IPS-NIHi7 (cell line): ENCODE measurements around the gene NPSR1.
A peak's percentile ranks its signal among the peaks of the same experiment; 100 is the strongest.
"Not testable (repeated sequence)": the region's sequence is repeated elsewhere in the genome, so short reads cannot be mapped to it uniquely, and the experiment has no call there.

ENCODE experiments used
- DNase-seq: peaks from one replicate; pipeline ENCODE4 v3.0.0; 2012; ENCODE audit warnings: mixed read lengths; ENCODE audit errors: extremely low spot score

NPSR1 gene

DNA sequence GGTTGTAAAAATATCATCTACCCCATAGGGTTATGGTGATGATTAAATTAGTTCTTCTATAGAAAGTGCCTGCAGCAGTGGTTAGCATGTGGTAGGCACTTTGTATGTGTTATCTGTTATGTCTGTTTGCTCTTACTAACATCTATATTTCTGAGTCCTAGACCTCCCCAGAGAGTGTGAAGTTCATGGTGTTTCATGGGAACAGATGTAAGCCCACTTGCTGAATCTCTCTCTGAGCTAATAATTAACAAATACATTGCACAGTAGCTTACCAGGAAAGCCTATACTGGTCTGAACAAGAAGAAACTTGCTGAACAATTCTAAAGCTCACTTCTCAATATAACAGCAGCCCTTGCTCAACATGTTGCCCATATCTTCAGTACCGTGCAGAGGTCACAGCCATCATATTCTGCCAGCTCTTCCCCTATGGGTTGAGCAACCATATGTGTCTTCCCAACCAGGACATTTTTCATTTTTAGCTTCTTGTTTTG is 100.1 kb downstream of the NPSR1 start:
- no peak for DNase-seq

GRCh38 chr7:34759477-34760125 is 101.6 kb downstream of the NPSR1 start:
- peak; percentile 72 for DNase-seq

DNA sequence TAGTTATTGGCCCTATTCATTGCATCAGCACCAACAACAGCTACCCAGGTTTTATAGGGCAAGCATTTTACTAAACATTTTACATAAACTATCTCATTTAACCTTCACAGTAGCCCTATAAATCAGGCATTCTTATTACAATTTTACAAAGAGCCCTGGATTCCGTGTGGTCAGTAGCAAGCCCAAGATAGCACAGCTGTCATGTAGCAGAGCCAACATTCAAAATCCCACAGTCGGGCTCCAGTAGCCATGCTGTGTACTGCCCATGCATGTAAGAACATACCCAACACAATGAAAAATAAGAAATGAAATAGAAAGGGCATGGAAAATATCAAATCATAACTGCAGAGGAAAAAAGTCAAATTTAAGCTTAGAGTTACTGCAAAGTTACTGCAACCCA is 102.3 kb downstream of the NPSR1 start:
- DNase-seq, result no peak

DNA sequence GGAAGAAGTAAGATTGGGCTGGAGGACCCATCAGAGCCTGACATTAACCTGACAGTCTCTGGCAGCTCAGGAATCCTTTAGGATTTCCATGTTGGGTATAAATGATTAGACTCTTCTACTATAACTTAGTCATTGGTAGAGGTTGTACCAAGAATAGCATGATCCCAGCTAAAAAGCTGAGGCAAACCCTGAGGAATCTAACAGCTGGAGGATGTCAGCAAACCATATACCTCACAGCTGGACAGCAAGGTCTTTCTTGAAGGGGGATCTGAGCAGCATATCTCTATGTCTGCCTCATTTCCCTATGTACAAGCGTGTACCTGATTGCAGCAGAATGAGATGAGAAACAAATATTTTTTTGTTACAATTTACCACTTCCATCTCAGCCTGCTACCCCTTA is 103.2 kb downstream of the NPSR1 start:
- DNase-seq, result no peak

- DNase-seq, result no peak
Measured at GRCh38 chr7:34761627-34762026, 103.6 kb downstream of the NPSR1 start.

GRCh38 chr7:34762764-34763163 is 104.7 kb downstream of the NPSR1 start:
- DNase-seq, result no peak

DNA sequence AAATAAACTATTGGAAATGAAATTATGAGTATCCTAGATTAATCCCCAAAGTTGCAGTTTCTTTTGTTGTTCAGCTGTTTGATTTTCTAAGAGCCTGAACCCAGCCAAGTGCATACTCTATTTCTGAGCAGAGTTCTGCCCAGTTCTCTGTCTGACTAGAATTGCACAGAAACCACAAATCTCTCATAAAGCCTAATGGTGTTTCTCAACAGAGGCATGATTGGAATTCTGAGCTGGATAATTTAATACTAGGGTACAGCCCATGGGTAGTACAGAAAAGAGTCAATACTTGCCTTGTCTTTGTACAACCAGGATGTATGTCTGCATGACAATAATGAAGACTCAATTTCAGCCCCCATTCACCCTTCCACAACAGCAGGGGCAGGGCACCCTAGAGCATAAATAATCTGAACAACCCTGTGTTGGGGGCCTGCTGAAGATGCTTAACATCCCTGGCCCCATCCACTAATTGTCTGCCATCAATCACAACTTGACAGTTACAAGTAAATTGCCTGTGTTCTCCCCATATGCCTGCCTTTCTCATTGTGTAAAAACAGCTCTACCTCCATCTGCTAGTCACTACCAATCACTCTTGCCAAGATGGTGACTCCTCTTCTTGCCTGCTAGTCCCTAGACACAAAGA is 114.4 kb downstream of the NPSR1 start:
- no peak for DNase-seq

GRCh38 chr7:34776748-34777358 is 118.8 kb downstream of the NPSR1 start:
- peak; percentile 13 for DNase-seq

- DNase-seq, result no peak
Measured at GRCh38 chr7:34780546-34780945, 122.5 kb downstream of the NPSR1 start.

GRCh38 chr7:34787586-34787985 is 129.6 kb downstream of the NPSR1 start:
- DNase-seq, result no peak

DNA sequence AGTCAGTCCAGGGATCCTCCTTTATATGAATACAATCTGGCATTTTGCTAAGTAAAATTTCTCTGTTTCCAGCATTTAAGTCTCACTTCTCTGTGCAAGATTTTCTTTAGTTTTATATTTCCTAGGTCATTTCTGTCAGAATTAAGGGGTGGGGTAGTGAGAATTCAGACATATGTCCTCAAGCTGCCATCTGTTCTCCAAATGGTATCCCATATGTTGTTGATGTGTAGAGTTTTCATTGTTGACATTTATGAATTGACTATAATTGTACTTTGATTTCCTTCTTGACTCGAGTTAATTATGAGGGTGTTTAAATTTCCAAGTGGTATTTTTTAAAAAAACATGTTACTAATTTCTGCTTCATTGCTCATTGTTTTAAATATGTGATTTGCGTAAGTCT is 148.8 kb downstream of the NPSR1 start:
- DNase-seq, result no peak

- DNase-seq, result no peak
Measured at GRCh38 chr7:34807548-34808340, 149.7 kb downstream of the NPSR1 start.

DNA sequence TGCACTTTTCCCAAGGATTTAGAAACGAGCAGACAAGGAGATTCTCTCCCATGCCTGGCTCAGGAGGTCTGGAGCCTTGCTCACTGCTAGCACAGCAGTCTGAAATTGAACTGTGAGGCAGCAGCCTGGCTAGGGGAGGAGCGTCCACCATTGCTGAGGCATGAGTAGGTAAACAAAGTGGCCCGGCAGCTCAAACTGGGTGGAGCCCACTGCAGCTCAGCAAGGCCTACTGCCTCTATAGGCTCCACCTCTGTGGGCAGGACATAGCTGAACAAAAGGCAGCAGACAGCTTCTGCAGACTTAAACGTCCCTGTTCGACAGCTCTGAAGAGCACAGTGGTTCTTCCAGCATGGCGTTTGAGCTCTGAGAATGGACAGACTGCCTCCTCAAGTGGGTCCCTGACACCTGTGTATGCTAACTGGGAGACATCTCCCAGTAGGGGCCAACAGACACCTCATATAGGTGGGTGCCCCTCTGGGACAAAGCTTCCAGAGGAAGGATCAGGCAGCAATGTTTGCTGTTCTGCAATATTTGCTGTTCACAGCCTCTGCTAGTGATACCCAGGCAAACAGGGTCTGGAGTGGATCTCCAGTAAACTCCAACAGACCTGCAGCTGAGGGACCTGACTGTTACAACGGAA is 156.3 kb downstream of the NPSR1 start:
- not testable (repeated sequence) for DNase-seq

- DNase-seq, result no peak
Measured at GRCh38 chr7:34821932-34822558, 164.0 kb downstream of the NPSR1 start.

DNA sequence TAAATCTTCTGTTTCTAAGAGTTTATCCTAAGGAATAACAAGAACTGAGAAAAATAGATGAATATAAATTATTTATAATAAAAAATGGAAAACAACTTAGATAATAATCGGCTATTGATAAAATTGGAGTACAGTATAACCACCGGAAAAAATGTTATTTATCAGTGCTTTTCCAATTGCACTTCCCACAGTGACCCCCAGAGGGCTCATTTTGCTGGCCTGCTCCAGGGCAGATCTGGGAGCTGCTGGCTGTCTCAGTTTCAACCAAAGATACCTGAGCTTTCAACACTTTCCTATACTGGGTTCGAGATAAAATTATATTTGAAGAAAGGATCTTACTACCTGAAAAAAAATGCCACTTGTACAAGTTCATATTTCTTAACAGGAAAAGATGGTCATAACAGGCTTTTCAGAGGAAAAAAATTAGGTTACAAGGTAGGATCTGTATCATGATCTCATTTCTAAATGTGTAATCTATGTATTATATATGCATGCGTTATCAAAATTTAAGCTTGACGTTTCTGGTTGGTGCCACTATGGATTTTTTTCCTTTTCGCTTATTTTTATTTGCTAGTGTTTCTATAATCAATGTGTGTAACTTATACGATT is 165.7 kb downstream of the NPSR1 start:
- peak; percentile 77 for DNase-seq

DNA sequence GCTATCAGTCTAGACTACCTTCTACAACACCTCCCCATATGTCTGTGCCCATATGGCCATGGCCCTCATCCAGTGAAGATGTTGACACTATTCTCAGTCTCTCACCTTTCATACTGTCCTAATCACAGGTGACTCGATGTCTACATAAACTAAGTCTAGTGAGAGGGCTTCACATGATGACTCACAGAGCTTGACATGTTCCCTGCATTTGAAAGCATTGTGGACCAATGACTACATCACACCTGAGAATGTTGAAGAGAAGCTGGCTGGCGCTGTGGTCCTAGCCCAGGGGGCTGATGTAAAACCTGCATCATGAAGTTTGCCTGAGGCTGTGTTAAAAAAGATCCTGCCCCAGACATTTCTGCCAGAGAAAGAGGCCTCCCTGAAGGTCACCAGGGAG is 167.2 kb downstream of the NPSR1 start:
- DNase-seq, result no peak

DNA sequence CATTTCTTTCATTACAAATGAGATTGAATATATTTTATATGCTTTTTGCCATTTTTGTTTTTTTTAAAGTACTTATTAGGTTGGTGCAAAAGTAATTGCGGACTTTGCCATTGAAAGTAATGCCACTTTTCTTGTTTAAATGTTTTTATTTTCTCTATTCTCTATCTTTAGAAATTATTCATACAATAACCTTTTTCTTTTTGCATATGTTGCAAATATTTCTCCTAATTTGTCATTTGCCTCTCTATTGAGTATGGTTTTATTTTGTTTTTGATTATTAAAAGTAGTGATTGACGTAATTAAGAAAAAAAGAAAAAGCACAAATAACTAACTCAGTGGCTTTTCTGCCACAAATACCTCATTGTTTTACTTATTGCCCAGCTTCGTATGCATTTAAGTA is 172.4 kb downstream of the NPSR1 start:
- no peak for DNase-seq

- DNase-seq, result no peak
Measured at GRCh38 chr7:34831436-34831835, 173.4 kb downstream of the NPSR1 start.

DNA sequence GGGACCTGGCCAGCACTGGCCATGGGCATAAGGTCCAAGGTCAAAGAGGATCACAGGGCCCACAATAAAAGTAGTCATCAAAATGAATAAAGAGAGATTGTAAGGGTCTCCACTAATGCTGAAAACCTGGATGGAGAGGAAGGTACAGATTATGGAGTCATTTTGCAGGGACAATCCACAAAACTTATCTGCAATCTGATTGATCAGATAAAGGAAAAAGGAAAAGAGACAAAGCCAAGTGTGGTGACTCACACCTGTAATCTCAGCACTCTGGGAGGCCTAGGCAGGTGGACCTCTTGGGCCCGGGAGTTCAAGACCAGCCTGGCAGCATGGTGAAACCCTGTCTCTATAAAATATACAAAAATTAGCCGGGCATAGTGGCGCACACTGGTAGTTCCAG is 174.0 kb downstream of the NPSR1 start:
- no peak for DNase-seq

GRCh38 chr7:34835901-34836600 is 178.0 kb downstream of the NPSR1 start:
- no peak for DNase-seq
